Measurements from ENCODE around the gene GCSH. TPM values are rescaled to one million over a fixed set of nuclear protein-coding genes. Genes with fewer than 3 reads are reported as not detected.
"Not testable (repeated sequence)": the region's sequence is repeated elsewhere in the genome, so short reads cannot be mapped to it uniquely, and the experiment has no call there.

Gene GCSH
- total RNA-seq, 1 donor from 2014 or later = 19.2 TPM

- no peaks in the 10 kb centered on the region for H3K9me3 Mint-ChIP-seq (ENCODE audit: unreplicated experiment)
- H3K36me3 Mint-ChIP-seq (ENCODE audit: unreplicated experiment) = no peaks in the 10 kb centered on the region
- TF ChIP-seq CTCF (IDR thresholded peaks at IDR 0.05) = no peak
- H3K4me3 Mint-ChIP-seq (ENCODE audit: unreplicated experiment) = no peak overlapping the region
- peaks cover 10% of the 10 kb centered on the region for H3K27me3 Mint-ChIP-seq (ENCODE audit: unreplicated experiment)
- DNase-seq (ENCODE audit: extremely low spot score, unreplicated experiment) = no peak
- H3K4me1 Mint-ChIP-seq (ENCODE audit: unreplicated experiment) = no peaks in the 10 kb centered on the region
- H3K27ac Mint-ChIP-seq (ENCODE audit: unreplicated experiment) = no peak overlapping the region
Observed at GRCh38 chr16:81116285-81116684, 20.1 kb upstream of the GCSH start.

- no peaks in the 10 kb centered on the region for H3K36me3 Mint-ChIP-seq (ENCODE audit: unreplicated experiment)
- peaks cover 4% of the 10 kb centered on the region for H3K27me3 Mint-ChIP-seq (ENCODE audit: unreplicated experiment)
- no peak for DNase-seq (ENCODE audit: extremely low spot score, unreplicated experiment)
- H3K9me3 Mint-ChIP-seq (ENCODE audit: unreplicated experiment) = no peaks in the 10 kb centered on the region
- H3K4me1 Mint-ChIP-seq (ENCODE audit: unreplicated experiment) = no peaks in the 10 kb centered on the region
- no peak for TF ChIP-seq CTCF (IDR thresholded peaks at IDR 0.05)
- H3K27ac Mint-ChIP-seq (ENCODE audit: unreplicated experiment) = no peak overlapping the region
- no peak overlapping the region for H3K4me3 Mint-ChIP-seq (ENCODE audit: unreplicated experiment)
Observed at GRCh38 chr16:81112453-81112852, 16.3 kb upstream of the GCSH start.

DNA sequence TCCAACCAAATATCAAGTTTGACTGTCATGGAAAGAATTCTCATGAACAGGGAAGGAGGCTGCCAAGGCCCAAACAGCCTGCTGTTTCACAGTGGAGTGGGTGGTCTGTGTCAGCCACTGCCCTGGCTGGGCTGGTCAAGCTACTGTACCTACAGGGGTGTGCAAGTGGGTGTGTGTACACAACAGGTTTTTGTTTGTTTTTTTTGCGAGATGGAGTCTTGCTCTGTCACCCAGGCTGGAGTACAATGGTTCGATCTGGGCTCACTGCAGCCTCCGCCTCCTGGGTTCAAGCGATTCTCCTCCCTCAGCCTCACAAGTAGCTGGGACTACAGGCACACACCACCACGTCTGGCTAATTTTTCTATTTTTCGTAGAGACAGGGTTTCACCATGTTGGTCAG lies 13.1 kb upstream of the GCSH start:
- not testable (repeated sequence) for H3K36me3 Mint-ChIP-seq (ENCODE audit: unreplicated experiment); H3K9me3 Mint-ChIP-seq (ENCODE audit: unreplicated experiment); H3K27me3 Mint-ChIP-seq (ENCODE audit: unreplicated experiment); DNase-seq (ENCODE audit: extremely low spot score, unreplicated experiment); H3K27ac Mint-ChIP-seq (ENCODE audit: unreplicated experiment); H3K4me3 Mint-ChIP-seq (ENCODE audit: unreplicated experiment); H3K4me1 Mint-ChIP-seq (ENCODE audit: unreplicated experiment)

DNA sequence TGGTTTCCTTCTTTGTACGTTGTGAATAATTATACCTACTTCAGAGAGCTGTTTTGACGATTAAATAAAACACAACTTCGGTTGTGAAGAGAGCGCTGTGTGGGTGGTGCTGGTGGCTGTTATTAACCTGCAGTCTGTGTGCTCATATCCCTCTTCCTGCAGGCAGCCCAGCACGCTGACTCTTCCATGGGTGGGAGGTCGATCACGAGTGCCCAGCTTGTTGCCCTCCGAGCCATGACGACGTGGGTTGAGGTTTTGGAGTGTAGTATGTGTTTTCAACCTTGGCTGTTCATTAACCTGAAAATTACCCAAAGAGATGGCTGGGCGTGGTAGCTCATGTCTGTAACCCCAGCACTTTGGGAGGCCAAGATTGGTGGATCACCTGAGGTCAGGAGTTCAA lies 11.3 kb upstream of the GCSH start:
- no peaks in the 10 kb centered on the region for H3K4me1 Mint-ChIP-seq (ENCODE audit: unreplicated experiment)
- no peaks in the 10 kb centered on the region for H3K36me3 Mint-ChIP-seq (ENCODE audit: unreplicated experiment)
- H3K4me3 Mint-ChIP-seq (ENCODE audit: unreplicated experiment) = no peak overlapping the region
- H3K9me3 Mint-ChIP-seq (ENCODE audit: unreplicated experiment) = no peaks in the 10 kb centered on the region
- H3K27ac Mint-ChIP-seq (ENCODE audit: unreplicated experiment) = no peak overlapping the region
- no peak for TF ChIP-seq CTCF (IDR thresholded peaks at IDR 0.05)
- no peak for DNase-seq (ENCODE audit: extremely low spot score, unreplicated experiment)
- H3K27me3 Mint-ChIP-seq (ENCODE audit: unreplicated experiment) = peaks cover 3% of the 10 kb centered on the region

- H3K9me3 Mint-ChIP-seq (ENCODE audit: unreplicated experiment) = no peaks in the 10 kb centered on the region
- peaks cover 2% of the 10 kb centered on the region for H3K27me3 Mint-ChIP-seq (ENCODE audit: unreplicated experiment)
- H3K4me3 Mint-ChIP-seq (ENCODE audit: unreplicated experiment) = no peak overlapping the region
- no peak overlapping the region for H3K27ac Mint-ChIP-seq (ENCODE audit: unreplicated experiment)
- TF ChIP-seq CTCF (IDR thresholded peaks at IDR 0.05) = no peak
- H3K4me1 Mint-ChIP-seq (ENCODE audit: unreplicated experiment) = no peaks in the 10 kb centered on the region
- no peaks in the 10 kb centered on the region for H3K36me3 Mint-ChIP-seq (ENCODE audit: unreplicated experiment)
- no peak for DNase-seq (ENCODE audit: extremely low spot score, unreplicated experiment)
Observed at GRCh38 chr16:81106826-81107503, 10.8 kb upstream of the GCSH start.

GRCh38 chr16:81105946-81106345 lies 9.8 kb upstream of the GCSH start:
- no peak for TF ChIP-seq CTCF (IDR thresholded peaks at IDR 0.05)
- no peaks in the 10 kb centered on the region for H3K9me3 Mint-ChIP-seq (ENCODE audit: unreplicated experiment)
- H3K4me1 Mint-ChIP-seq (ENCODE audit: unreplicated experiment) = no peaks in the 10 kb centered on the region
- no peak overlapping the region for H3K27ac Mint-ChIP-seq (ENCODE audit: unreplicated experiment)
- peaks cover 2% of the 10 kb centered on the region for H3K27me3 Mint-ChIP-seq (ENCODE audit: unreplicated experiment)
- DNase-seq (ENCODE audit: extremely low spot score, unreplicated experiment) = no peak
- no peaks in the 10 kb centered on the region for H3K36me3 Mint-ChIP-seq (ENCODE audit: unreplicated experiment)
- no peak overlapping the region for H3K4me3 Mint-ChIP-seq (ENCODE audit: unreplicated experiment)

Measured in osteocyte (in vitro differentiated cells).